KG1 (cell line): Measurements from ENCODE around the gene SELENOI.

Experiments
- DNase-seq: peaks from one replicate; lab custom pipeline; 2025; lab: John Stamatoyannopoulos, UW

The SELENOI gene

DNA sequence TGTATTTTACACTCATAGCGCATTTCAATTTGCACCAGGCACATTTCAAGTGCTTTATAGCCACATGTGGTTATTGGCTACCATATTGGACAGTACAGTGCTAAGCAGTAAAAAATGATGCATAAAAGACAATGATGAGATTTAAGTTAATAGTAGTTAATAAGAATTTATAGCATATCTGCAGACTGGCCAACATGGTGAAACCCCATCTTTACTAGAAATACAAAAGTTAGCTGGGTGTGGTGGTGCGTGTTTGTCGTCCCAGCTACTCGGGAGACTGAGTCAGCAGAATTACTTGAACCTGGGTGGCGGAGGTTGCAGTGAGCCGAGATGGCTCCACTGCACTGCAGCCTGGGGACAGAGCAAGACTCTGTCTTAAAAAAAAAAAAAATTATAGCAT, 65.5 kb downstream of the SELENOI start:
- DNase-seq: no peak

DNA sequence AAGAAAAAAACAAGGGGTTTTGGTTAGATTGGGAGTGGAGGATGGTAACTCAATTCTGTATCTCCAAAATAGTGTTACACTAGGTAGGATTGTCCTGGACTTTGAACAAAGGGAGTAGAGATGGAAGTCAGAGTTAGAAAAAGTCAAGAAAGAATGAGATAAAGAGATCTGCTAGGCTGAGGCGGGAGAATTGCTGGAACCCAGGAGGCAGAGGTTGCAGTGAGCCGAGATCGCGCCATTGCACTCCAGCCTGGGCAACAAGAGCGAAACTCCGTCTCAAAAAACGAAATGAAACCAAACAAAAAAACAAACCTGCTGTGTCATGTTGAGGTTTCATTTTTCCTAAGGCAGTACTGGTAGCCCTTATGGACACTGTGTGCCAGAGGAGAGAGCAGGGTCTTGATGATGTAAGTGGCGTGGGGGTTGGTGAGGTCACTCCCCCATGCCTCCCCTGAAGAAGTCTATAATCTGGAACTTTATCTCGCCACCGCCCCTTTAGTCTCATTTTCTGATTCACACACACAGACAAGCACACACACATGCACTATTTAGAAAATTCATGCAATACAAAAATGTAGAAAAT, 66.2 kb downstream of the SELENOI start:
- no peak for DNase-seq

DNA sequence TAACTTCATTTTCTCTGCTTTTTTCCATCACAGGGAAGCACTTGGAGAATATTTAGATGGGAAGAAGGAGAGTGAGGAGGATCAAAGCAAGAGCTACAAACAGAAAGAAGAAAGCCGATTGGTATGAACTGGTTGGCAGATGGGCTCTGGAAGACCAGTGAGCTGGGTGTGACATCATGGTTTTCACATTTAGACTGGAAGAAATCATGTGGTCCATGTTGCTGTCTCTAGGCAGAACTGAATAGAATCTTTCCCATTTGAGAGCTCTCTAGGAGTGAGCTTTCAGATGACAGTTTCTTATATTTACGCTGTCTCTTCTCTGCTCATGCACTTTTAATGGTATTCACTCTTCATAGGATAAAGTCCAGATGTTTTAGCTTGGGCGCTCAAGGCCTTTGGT, 68.4 kb downstream of the SELENOI start:
- DNase-seq: no peak

DNA sequence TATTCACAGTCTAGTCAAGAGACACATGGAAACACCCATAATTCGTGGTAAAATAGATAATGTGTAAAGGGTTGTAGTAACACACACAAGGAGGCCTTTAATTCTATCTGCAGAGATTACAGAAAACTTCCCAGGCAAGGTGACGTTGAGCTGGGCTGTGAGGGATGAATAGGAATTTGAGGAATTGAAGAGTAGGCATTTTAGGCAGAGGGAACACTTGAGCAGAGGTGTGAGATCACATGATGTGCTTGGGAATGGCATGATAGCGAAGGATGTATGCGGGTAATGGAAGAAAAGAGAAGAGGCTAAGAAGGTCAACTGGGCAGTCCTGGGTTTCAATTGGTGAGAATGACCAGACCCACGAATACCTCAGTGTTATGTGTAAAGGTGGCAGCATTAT, 76.0 kb downstream of the SELENOI start:
- DNase-seq: no peak

DNA sequence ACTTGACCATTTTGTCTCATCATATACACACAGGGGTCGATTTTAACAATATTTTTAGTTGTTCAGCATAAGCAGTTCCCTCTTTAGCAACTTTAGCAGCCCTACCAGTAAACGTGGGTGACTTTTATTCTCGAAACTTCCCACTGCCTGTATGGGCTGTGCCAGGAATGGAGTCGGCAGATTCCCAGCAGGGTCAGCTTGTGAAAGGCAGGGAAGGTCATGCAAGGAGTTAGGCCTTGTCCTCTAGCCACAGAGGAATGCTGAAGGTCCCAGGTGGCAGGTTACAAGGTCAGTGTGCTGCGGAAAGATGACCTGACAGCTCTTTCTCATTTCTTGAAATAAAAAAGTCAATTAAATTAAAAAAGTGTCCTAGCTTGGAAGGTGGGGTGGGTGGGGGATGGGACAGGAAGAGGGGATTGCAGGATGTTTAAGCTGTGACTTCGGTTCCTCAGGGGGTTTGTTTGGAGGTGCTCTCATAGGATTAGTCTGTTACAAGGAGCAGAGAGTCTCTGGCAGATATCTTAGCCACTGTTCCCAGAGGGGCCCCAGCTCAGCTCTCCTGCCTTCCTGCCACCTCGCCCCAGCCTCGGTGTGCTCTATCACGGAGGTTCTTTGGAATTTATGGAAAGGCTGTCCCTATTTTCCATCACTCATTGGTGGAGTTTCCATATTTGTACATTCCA, 77.1 kb downstream of the SELENOI start:
- DNase-seq: no peak

DNA sequence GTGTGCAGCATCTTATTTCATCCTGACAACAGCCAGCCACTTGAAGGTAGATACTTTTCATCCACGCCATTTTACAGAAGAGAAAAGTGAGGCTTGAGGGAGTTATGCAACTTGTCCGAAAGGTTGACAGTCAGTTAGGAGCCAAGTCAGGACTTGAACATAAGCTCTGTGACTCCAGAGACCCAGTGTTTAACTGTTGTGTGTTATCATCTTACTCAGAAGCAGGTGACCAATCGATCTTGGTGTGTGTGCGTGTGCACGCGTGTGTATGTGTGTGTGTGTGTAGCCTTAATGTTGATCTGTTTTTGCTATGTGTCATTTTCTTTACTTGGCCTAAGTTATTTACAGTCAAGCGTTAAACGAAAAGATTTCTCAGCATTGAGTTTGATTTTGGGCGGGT, 77.8 kb downstream of the SELENOI start:
- no peak for DNase-seq

GRCh38 chr2:26424221-26424620, 78.3 kb downstream of the SELENOI start:
- no peak for DNase-seq

DNA sequence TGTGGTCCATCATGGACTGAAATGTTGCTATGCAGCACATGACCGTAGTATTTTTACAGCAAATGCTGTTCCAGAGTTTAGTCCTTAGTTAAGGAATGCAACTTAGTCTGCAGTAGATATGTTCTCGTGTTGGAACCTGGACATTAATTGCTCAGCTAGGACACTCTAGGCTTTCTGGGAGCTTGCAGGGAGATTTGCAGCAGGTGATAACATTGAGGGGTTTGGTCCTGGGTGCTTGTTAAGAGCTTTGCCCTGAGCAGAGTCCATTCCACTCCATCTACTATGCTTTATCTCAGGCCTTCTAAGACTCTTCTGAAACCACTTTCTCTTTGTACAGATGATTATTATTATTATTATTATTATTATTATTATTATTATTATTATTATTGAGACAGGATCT, 82.9 kb downstream of the SELENOI start:
- DNase-seq: no peak

DNA sequence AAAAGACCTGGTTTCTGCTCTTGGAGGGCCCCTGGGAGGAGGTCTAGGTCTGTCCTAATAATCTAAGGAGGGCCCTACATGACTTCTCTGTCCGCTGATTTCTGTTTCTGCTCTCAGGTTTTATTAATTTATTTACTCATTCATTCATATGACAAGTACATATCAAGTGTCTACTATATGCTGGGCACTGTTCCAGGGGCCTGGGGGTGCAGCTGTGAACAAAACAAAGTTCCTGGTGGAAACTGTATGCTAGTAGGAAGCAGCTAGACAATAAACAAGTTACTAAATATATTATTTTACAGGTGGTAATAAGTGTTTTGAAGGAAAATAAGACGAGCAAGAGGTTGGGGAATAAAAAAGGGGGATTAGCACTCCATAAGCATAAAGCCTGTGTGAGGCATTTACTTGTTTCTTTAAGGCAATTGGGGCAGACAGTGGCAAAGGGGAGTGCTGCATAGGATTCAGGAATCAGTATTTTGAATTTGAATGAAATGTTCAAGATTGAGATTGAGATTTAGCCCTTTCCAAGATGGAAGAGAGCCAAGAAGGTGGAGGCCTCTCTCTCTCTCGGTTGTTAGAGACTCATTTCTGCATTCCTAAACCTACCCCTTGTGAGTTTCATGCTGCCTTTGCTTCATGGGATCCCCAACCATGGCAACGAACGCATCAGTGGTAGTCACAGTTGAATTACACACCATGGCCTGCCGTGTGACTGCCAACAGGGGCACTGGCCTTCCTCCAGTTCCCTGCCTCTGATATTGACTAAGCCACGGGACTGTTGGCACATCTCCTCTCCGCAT, 84.0 kb downstream of the SELENOI start:
- DNase-seq: no peak

DNA sequence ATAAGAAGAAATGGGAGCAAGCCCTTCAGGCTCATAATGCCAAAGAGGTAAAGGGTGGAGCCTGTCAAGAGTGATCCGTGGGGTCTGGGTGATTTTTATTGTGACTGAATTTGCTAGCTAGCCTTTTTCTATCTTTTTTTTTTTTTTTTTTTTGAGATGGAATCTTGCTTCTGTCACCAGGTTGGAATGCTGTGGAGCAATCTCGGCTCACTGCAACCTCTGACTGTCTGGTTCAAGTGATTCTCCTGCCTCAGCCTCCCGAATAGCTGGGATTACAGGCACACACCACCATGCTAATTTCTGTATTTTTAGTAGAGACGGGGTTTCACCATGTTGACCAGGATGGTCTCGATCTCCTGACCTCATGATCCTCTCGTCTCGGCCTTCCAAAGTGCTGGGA, 84.9 kb downstream of the SELENOI start:
- DNase-seq: no peak

- no peak for DNase-seq
Measured at GRCh38 chr2:26432363-26432762, 86.4 kb downstream of the SELENOI start.

DNA sequence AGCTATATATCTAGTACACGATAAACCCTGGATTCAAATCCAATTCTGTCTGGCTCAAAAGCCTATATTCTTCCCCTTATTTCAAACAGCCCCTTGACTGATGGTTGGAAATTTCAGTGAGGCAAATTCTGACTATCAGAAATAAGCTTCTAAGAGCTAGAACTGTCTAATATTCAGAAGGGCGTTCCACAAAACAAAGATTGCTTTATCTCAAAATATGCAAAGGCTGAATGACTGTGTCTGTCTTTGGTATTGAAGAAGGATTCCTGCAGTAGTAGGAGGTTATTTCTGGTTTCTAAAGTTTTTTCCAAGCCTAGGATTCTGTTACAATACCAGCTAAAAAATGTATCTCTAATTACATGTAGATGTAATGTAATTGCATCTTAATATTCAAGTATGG, 86.9 kb downstream of the SELENOI start:
- no peak for DNase-seq

DNA sequence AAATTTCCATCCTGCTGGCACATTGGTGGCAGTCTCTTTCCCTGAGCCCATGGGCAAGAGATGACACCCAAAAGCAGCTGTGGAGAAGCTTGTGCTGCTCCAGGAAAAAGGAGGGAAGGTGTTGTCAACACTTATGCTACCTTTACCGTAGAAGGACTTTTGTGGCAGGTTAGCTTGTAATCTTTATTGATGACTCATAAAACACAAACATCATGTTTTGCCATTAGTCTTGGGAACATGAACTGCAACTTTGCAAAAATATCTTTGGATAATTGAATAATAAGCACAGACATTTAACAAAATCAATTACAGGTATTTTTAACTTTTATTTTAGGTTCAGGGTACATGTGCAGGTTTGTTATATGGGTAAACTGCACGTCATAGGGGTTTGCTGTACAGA, 89.2 kb downstream of the SELENOI start:
- no peak for DNase-seq

GRCh38 chr2:26438526-26438925, 92.6 kb downstream of the SELENOI start:
- no peak for DNase-seq

GRCh38 chr2:26438926-26439325, 93.0 kb downstream of the SELENOI start:
- DNase-seq: no peak

GRCh38 chr2:26442301-26442700, 96.4 kb downstream of the SELENOI start:
- DNase-seq: no peak

- DNase-seq: no peak
Measured at GRCh38 chr2:26442707-26443106, 96.8 kb downstream of the SELENOI start.

DNA sequence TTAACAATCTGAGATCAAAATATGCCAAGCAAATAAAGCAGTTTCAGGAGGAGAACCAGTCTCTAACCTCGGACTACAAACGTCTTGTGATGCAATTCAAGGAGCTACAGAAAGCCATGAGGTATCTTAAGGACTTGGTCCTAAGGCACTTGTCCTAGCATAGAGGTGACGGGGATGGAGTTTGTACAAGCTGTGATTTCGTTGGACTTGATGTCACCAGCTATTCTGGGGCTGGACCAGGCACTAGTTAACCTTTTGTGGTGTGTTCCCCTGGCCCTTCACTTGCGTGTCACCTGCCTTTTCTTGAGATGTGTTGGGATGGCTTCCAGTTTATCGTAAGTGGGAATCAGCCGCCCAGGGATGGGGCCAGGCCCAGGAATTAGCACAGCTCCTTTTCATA, 98.3 kb downstream of the SELENOI start:
- no peak for DNase-seq
